T-helper 1 cell treated with Interleukin-12 subunit alpha and Interleukin-12 subunit beta and Interleukin-4 antibody, amounts not matched to agents 30 ng/mL and 1 ng/mL, for 36 hours (primary cell): ENCODE measurements around the gene ARHGEF4. TPM values are rescaled to one million over a fixed set of nuclear protein-coding genes. Genes with fewer than 3 reads are reported as not detected.
"Not testable (repeated sequence)": the region's sequence is repeated elsewhere in the genome, so short reads cannot be mapped to it uniquely, and the experiment has no call there.

Experiments
- intact Hi-C: fragments of 100-400 bp; cut with micrococcal nuclease; formaldehyde crosslinking; loops from one replicate; pipeline ENCODE4 v1.15.1; 2024
- total RNA-seq: library from RNA; stranded (reverse); gene quantifications from 2 replicates; pipeline ENCODE4 v1.2.3, GENCODE V29; 2022

The ARHGEF4 gene
- total RNA-seq, 1 donor from 2014 or later = 0.37 TPM

DNA sequence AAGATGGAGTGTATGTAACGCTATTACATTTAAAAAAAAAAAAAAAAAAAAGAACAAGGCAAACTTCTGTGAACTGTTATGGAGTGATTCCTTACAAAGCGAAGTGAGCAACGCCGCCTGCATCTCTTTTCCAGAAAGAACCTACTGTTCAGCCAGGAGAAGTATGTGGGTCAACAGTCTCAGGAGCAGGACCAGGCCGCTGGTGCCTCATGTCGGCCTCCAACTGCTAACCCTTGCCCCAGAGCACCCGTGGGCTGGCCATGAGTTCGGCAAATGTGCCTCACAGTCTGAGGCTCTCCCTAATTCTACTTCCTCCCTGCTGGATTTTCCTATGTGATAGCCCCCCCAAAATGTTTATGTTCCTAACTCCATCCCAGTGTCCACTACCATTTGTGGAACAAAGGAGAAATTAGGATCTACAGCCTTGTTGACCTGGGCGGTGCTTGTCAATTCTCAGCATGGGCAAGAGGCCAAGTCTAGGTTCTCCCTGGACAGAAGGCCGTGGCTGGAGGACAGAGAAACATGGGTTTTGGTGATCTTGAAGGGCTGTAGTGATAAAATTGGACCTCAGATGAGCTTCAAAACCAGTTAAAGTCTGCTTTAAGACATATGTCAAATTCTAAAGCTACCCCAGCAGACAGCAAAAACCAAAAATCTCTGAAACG is 240.6 kb downstream of the ARHGEF4 start:
- intact Hi-C loops = no loop called here

- intact Hi-C loops = no loop called here
Observed at GRCh38 chr2:131077966-131078365, 241.3 kb downstream of the ARHGEF4 start.

- intact Hi-C loops = not testable (repeated sequence)
Observed at GRCh38 chr2:131079931-131080330, 243.2 kb downstream of the ARHGEF4 start.

GRCh38 chr2:131081190-131081589 is 244.5 kb downstream of the ARHGEF4 start:
- intact Hi-C loops = no loop called here

DNA sequence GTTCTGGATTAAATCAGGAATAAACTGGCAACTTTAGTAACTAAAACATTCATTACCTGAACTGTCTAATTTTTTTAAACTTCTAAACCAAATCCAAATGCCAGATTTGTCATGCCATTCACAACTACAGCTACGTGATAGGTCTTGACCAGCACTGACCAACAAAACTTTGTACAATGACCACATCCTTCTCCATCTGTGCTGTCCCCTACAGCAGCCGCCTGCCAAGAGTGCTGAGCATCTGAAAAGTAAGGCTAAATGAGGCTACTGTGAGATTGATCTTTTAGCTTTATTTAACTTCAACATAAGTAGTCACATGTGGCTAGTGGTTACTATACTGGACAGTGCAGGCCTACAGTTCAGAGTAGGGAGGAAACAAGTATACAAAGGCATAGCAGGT is 248.9 kb downstream of the ARHGEF4 start:
- intact Hi-C loops = no loop called here

DNA sequence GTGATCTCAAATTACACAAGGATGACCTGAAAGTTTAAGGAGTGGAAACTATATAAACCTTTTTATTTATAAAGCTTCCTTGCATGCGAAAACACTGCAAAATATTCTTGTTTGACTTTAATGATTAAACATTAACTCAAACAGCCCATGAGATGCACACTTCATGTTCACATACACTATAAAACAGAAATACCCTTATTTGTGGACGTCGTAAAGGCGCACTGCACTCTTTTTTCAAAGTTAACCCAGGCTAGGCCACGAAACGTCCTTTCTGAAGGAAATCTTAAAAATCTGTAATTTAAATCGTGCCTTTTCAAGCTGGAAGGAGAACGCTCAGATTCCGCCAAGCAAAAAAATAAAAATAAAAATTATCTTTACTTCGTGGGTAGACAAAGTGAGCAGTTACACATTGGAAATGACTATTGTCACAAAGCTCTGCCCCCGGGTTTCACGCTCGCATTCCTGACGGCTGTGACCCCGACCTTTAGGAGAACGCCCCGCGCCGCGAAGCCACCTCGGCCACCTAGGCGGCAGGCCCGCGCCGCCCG is 255.8 kb downstream of the ARHGEF4 start:
- intact Hi-C loops = loop anchor here (1.0 to 5.0 kb wide), 6 partner anchors 12 to 750 kb away; partner anchors contain the start of gene IMP4

DNA sequence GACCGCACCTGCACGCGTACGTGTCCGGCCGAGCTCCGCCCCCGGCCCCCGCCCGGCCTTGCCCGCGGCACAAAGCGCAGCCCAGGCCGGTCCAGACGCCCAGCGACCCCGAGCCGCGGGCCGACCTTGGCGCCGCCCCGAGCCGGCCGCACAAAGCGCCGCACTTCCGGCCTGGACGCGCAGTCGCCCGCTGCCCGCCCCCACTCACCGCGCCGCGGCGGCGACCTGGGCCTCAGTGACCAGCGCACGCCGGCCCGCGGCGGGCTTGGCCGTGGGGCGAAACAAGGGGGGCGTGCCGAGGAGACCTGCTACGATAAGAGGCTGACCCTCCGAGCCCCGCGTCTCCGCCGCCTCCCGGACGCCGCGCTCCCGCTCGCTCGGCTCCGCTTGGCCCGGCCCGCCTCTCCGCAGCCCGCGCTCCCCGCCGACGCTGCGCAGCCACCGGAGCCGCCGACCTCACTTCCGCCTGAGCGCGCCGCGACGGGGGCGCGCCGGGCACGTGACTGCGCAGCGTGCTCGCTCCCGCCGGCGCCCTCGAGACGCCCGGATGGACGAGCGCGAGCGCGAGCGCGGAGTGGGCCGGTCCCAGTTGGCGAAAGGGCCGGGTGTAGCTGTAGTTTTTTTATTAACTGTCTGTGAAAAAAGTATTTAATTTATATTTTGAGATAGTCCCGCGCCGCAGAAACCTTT is 256.4 kb downstream of the ARHGEF4 start, which contains the start of gene FAM168B:
FAM168B (minus strand) TSS at position 455 of the 690 bp plus-strand sequence. CDS start 10,814 bp downstream, outside the sequence.
- intact Hi-C loops = loop anchor here (1.0 to 5.0 kb wide), 6 partner anchors 11 to 751 kb away; partner anchors contain the start of gene IMP4

DNA sequence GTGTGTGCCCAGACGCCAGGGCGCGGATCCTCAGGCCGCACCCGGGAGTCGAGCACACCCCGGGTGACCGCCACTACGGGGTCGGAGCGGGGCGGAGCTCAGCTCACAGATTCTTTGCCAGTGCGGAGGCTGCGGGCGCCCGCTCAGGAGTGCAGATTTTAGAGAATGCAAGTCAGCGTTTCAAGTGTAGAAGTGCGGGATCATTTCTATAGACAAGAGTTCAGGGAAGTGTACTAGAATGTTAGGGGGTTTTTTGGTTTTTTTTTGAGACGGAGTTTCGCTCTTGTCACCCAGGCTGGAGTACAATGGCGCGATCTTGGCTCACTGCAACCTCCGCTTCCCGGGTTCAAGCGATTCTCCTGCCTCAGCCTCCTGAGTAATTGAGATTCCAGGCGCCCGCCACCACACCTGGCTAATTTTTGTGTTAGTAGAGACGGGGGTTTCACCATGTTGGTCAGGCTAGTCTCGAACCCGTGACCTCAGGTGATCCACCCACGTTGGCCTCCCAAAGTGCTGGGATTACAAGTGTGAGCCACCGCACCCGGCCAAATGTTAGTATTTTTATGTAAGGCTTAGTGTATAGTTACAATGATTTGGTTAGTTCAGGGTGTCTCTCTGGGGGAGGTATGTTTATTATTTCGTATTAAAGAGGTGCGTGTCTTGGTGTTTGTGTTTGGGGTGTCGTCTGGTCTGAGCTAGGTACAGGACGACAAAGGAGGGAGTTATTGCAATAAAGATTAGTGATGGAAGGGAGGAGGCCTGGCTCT is 257.2 kb downstream of the ARHGEF4 start:
- intact Hi-C loops = loop anchor here (1.0 to 5.0 kb wide), 6 partner anchors 10 to 752 kb away; partner anchors contain the start of gene IMP4

- intact Hi-C loops = loop anchor here (5.0 kb wide), 2 partner anchors 588 to 752 kb away; partner anchors contain the start of gene IMP4
Observed at GRCh38 chr2:131094463-131095281, 258.0 kb downstream of the ARHGEF4 start.

Other genes with a start within 250 kb of the ARHGEF4 start
- not detected in 2 replicates for gene CFC1, start 237.3 kb upstream of the ARHGEF4 start, total RNA-seq
- not detected in 2 replicates for gene POTEJ, start 225.5 kb upstream of the ARHGEF4 start, total RNA-seq
- not detected in 2 replicates for gene GPR148, start 107.8 kb upstream of the ARHGEF4 start, total RNA-seq
- gene AMER3, start 81.4 kb upstream of the ARHGEF4 start, total RNA-seq = not detected in 2 replicates